ENCODE data around the gene RALY.

- TF ChIP-seq CTCF (IDR thresholded peaks at IDR 0.05) (peak; percentile 81), SIN3A (IDR thresholded peaks at IDR 0.05; ENCODE audit: borderline replicate concordance, insufficient read depth, low read depth, low read length) (no peak), POLR2AphosphoS5 (IDR thresholded peaks at IDR 0.05; ENCODE audit: low read depth, low read length) (no peak), REST (IDR thresholded peaks at IDR 0.05; ENCODE audit: insufficient read depth in 1 of 2, low read depth in 2 of 2, low read length in 1 of 2) (no peak), TCF7L2 (IDR thresholded peaks at IDR 0.05; ENCODE audit: low read depth, low read length) (no peak)
Measured at GRCh38 chr20:34069341-34070078, 75.8 kb downstream of the RALY start.
